B cell (primary cell): Measurements from ENCODE around the gene CCDC141. TPM values are rescaled to one million over a fixed set of nuclear protein-coding genes. Genes with fewer than 3 reads are reported as not detected.

Experiments used
- ATAC-seq: fragments of 200-7000 bp; cut with Tn5 transposase; one replicate; pipeline ENCODE4 v1.10.0; 2021; ENCODE audit warnings: low read depth, mild to moderate bottlenecking, moderate number of reproducible peaks, moderate library complexity
- CTCF ChIA-PET: fragments of 350-600 bp; sonication (Branson Sonifier 250); formaldehyde crosslinking; loops from one replicate; lab custom pipeline; 2021; ENCODE audit warnings: antibody characterized with exemption, inconsistent platforms; lab: Charles Lee
- POLR2A ChIA-PET: fragments of 350-600 bp; sonication (Branson Sonifier 250); formaldehyde crosslinking; loops from one replicate; lab custom pipeline; 2021; ENCODE audit warnings: antibody characterized with exemption; lab: Charles Lee
- DNase-seq: peaks from one replicate; pipeline ENCODE4 v3.0.0; 2013
- H2AFZ ChIP-seq: 2 replicates; pipeline ENCODE4 v1.6.1; 2012; ENCODE audit warnings: mild to moderate bottlenecking, low read depth, low read length; ENCODE audit not compliant: insufficient read depth, poor library complexity, severe bottlenecking
- H3K27ac ChIP-seq, 2 donors: 1 replicate in 1 of 2; 2 replicates in 1 of 2; pipeline ENCODE4 v1.5.1; 2012 to 2013; ENCODE audit warnings: low read length in 2 of 2, mild to moderate bottlenecking in 2 of 2, moderate library complexity in 1 of 2
- H3K27me3 ChIP-seq, 4 experiments: fragments of 200-600 bp in 1 of 4; sonication (generic) in 1 of 4; replicated peaks in 1 of 4; 1 replicate in 2 of 4; 2 replicates in 2 of 4; pipeline versions ENCODE4 v1.6.1 to v1.7.0; 2013 to 2016; ENCODE audit warnings: low read length in 3 of 4, mild to moderate bottlenecking in 2 of 4, mixed read lengths in 1 of 4, moderate library complexity in 1 of 4; ENCODE audit not compliant: insufficient read depth in 4 of 4, control insufficient read depth in 3 of 4; ENCODE audit errors: control extremely low read depth in 1 of 4
- H3K36me3 ChIP-seq, 2 experiments: replicated peaks in 1 of 2; 1 replicate in 1 of 2; 2 replicates in 1 of 2; pipeline versions ENCODE4 v1.6.1 to v1.7.1; 2013; ENCODE audit warnings: low read length in 1 of 2; ENCODE audit not compliant: insufficient read depth in 2 of 2, control insufficient read depth in 1 of 2; ENCODE audit errors: control extremely low read depth in 1 of 2, extremely low read depth in 1 of 2
- H3K4me1 ChIP-seq, 2 donors: fragments of 200-600 bp in 1 of 2; sonication (generic) in 1 of 2; 1 replicate in 1 of 2; 2 replicates in 1 of 2; pipeline versions ENCODE4 v1.5.1 to v1.6.1; 2013 to 2017; ENCODE audit warnings: low read length in 2 of 2; ENCODE audit not compliant: control insufficient read depth in 2 of 2, insufficient read depth in 2 of 2
- H3K4me2 ChIP-seq: replicated peaks from 2 replicates; pipeline ENCODE3; 2012; ENCODE audit warnings: mild to moderate bottlenecking, low read depth, low read length; ENCODE audit not compliant: poor library complexity, severe bottlenecking
- H3K4me3 ChIP-seq, 5 experiments: fragments of 200-600 bp in 1 of 5; sonication (generic) in 1 of 5; 1 replicate in 3 of 5; 2 replicates in 2 of 5; pipeline versions ENCODE4 v1.5.1 to v1.7.0; 2011 to 2016; ENCODE audit warnings: low read length in 4 of 5, mild to moderate bottlenecking in 4 of 5, low read depth in 2 of 5, control low read depth in 1 of 5, moderate library complexity in 1 of 5; ENCODE audit not compliant: insufficient read depth in 1 of 5; ENCODE audit errors: control extremely low read depth in 1 of 5, extremely low read depth in 1 of 5
- H3K79me2 ChIP-seq: fragments of 200-600 bp; sonication (generic); one replicate; pipeline ENCODE4 v1.6.0; 2016; ENCODE audit warnings: low read length; ENCODE audit not compliant: control insufficient read depth, insufficient read depth
- H3K9ac ChIP-seq: fragments of 200-600 bp; sonication (generic); 2 replicates; pipeline ENCODE4 v1.6.1; 2017; ENCODE audit warnings: mild to moderate bottlenecking, low read length, moderate library complexity
- H3K9me3 ChIP-seq, 3 donors: one replicate each; pipeline versions ENCODE4 v1.6.1 to v1.7.1; 2013; ENCODE audit warnings: low read length in 2 of 3; ENCODE audit not compliant: control insufficient read depth in 2 of 3, insufficient read depth in 1 of 3; ENCODE audit errors: control extremely low read depth in 1 of 3
- H4K20me1 ChIP-seq: 2 replicates; pipeline ENCODE4 v1.6.0; 2012; ENCODE audit warnings: mild to moderate bottlenecking, low read length; ENCODE audit not compliant: insufficient read depth, control insufficient read depth, poor library complexity, severe bottlenecking
- H3K27ac Mint-ChIP-seq: one replicate; pipeline ENCODE4 v1.8.0; 2021; ENCODE audit warnings: mixed read lengths
- H3K27me3 Mint-ChIP-seq: one replicate; pipeline ENCODE4 v1.8.0; 2021; ENCODE audit warnings: mixed read lengths
- H3K4me1 Mint-ChIP-seq: one replicate; pipeline ENCODE4 v1.8.0; 2021; ENCODE audit warnings: mixed read lengths
- H3K4me3 Mint-ChIP-seq: one replicate; pipeline ENCODE4 v1.8.0; 2021; ENCODE audit warnings: mixed read lengths
- H3K9me3 Mint-ChIP-seq: one replicate; pipeline ENCODE4 v1.8.0; 2022; ENCODE audit warnings: mixed read lengths; ENCODE audit not compliant: insufficient read depth
- CTCF ChIP-seq: fragments of 200-600 bp; IDR thresholded peaks from one replicate; pipeline ENCODE4 v1.8.0; 2022; ENCODE audit warnings: antibody characterized with exemption, mild to moderate bottlenecking
- EZH2 ChIP-seq: IDR thresholded peaks from 2 replicates; pipeline ENCODE4 v1.6.1; 2012; ENCODE audit warnings: borderline replicate concordance, low read depth, mild to moderate bottlenecking, moderate library complexity, low read length; ENCODE audit not compliant: insufficient read depth, poor library complexity, severe bottlenecking
- WGBS: methylation state at CpG from one replicate; pipeline ENCODE4 v1.1.5; 2013; ENCODE audit warnings: missing lambda C conversion rate; ENCODE audit not compliant: insufficient coverage; 5-methylcytosine and 5-hydroxymethylcytosine counted together
- intact Hi-C: fragments of 100-400 bp; cut with micrococcal nuclease; formaldehyde crosslinking; loops from one replicate; pipeline ENCODE4 v1.10.0; 2022
- polyA plus RNA-seq: library from polyadenylated mRNA; depleted of rRNA; stranded (reverse); fragments of >200 nt; gene quantifications from 2 replicates; pipeline ENCODE4 v1.2.3, GENCODE V29; 2012
- total RNA-seq, 2 donors: library from RNA; stranded (reverse); fragments of 120-200 nt in 1 of 2; gene quantifications; 1 replicate in 1 of 2; 2 replicates in 1 of 2; pipeline versions ENCODE4 v1.2.3 to v1.2.4, GENCODE V29; 2013 to 2022

The CCDC141 gene
- total and polyA plus RNA-seq, 2 donors (not counting 1 experiment from before 2014, with no cell fraction given) = 2.1 to 47.5 TPM

- TF ChIP-seq EZH2 (no peak), CTCF (no peak)
- no peak overlapping the region for H2AFZ ChIP-seq
- WGBS = no CpG with 5 or more reads among the region's 2 CpGs
- no peaks in the 10 kb centered on the region for H3K9me3 ChIP-seq
- Mint-ChIP-seq H3K27ac (no peak overlapping the region), H3K4me1 (peaks cover 9% of the 10 kb centered on the region), H3K4me3 (no peak overlapping the region), H3K27me3 (no peaks in the 10 kb centered on the region), H3K9me3 (no peaks in the 10 kb centered on the region)
- no peak overlapping the region for H3K4me2 ChIP-seq
- no peak for DNase-seq
- no peaks in the 10 kb centered on the region for H4K20me1 ChIP-seq
- no peaks in the 10 kb centered on the region for H3K4me1 ChIP-seq
- no peaks in the 10 kb centered on the region for H3K27me3 ChIP-seq
- ChIA-PET CTCF (interaction anchor here (1.0 to 4.0 kb wide), 9 partner anchors 10 to 221 kb away, joined by 3 to 15 read pairs (median 5); no protein-coding TSS in a partner anchor), POLR2A (no interaction called here)
- H3K36me3 ChIP-seq = no peaks in the 10 kb centered on the region
- no peak overlapping the region for H3K4me3 ChIP-seq
- H3K27ac ChIP-seq = no peak overlapping the region
- H3K9ac ChIP-seq = no peak overlapping the region
- H3K79me2 ChIP-seq = no peaks in the 10 kb centered on the region
- ATAC-seq = no peak
- intact Hi-C loops = loop anchor here (5.0 kb wide), 1 partner anchor 149 kb away; no protein-coding TSS in a partner anchor
These were observed 138.9 kb downstream of the CCDC141 start for GRCh38 chr2:178911039-178911438.

- Histone ChIP-seq H3K36me3 (peaks cover 0 to 2% of the 10 kb centered on the region in 2 experiments), H3K9me3 (no peaks in the 10 kb centered on the region), H3K79me2 (no peaks in the 10 kb centered on the region), H3K9ac (no peak overlapping the region), H4K20me1 (no peaks in the 10 kb centered on the region), H3K4me3 (no peak overlapping the region), H3K27ac (no peak overlapping the region), H2AFZ (no peak overlapping the region), H3K4me2 (no peak overlapping the region), H3K4me1 (no peaks in the 10 kb centered on the region), H3K27me3 (no peaks in the 10 kb centered on the region)
- WGBS = no CpG with 5 or more reads among the region's 5 CpGs
- Mint-ChIP-seq H3K9me3 (no peaks in the 10 kb centered on the region), H3K4me1 (peaks cover 9% of the 10 kb centered on the region), H3K4me3 (no peak overlapping the region), H3K27ac (no peak overlapping the region), H3K27me3 (no peaks in the 10 kb centered on the region)
- intact Hi-C loops = loop anchor here (5.0 kb wide), 1 partner anchor 148 kb away; no protein-coding TSS in a partner anchor
- ChIA-PET POLR2A (no interaction called here), CTCF (interaction anchor here (1.3 to 3.2 kb wide), 5 partner anchors 16 to 220 kb away, joined by 3 to 11 read pairs (median 6); no protein-coding TSS in a partner anchor)
- ATAC-seq (no peak), DNase-seq (no peak)
- no peak for TF ChIP-seq EZH2
- TF ChIP-seq CTCF = no peak
These were observed 139.9 kb downstream of the CCDC141 start for GRCh38 chr2:178910005-178910404.
